Right lobe of liver (tissue), 4 donors: ENCODE results near the gene RTP2.

Source experiments
- CTCF ChIP-seq, 4 donors: fragments of 200-600 bp in 3 of 4; fragments of 450-650 bp in 1 of 4; IDR thresholded peaks; one replicate each; pipeline versions ENCODE4 v1.5.1 to v1.8.0; 2016 to 2022; ENCODE audit warnings: antibody characterized with exemption in 4 of 4, mild to moderate bottlenecking in 2 of 4
- POLR2A ChIP-seq: fragments of 450-650 bp; IDR thresholded peaks from one replicate; pipeline ENCODE4 v1.6.1; 2017; ENCODE audit warnings: antibody characterized with exemption, mild to moderate bottlenecking
- donor health status: DM: no; HTN: no; CAD: no.
- donor health status: DM: no; HTN: no; CAD: no.
- donor health status: DM: no; HTN: yes; CAD: no.

GRCh38 chr3:187684444-187684843 lies 17.9 kb downstream of the RTP2 start:
- TF ChIP-seq POLR2A (no peak), CTCF (IDR thresholded peaks at IDR 0.05) (no peak)
